Measurements from ENCODE around the gene LRRTM4. TPM values are rescaled to one million over a fixed set of nuclear protein-coding genes. Genes with fewer than 3 reads are reported as not detected.

Gene LRRTM4
- total and polyA plus RNA-seq, 2 experiments from 2014 or later = 0.44 to 6.5 TPM

GRCh38 chr2:77016443-77017354 is 505.5 kb downstream of the LRRTM4 start:
- Histone ChIP-seq H3K79me2 (no peaks in the 10 kb centered on the region), H3K4me1 (ENCODE audit: insufficient read depth) (no peaks in the 10 kb centered on the region), H3K9me3 (ENCODE audit: low read depth) (no peaks in the 10 kb centered on the region), H3K36me3 (replicated peaks; ENCODE audit: insufficient read depth, low read depth) (no peaks in the 10 kb centered on the region), H3K27me3 (no peaks in the 10 kb centered on the region), H3K4me2 (no peak overlapping the region), H3K27ac (no peak overlapping the region), H4K20me1 (ENCODE audit: insufficient read depth, poor library complexity, severe bottlenecking) (no peaks in the 10 kb centered on the region), H3K9me2 (replicated peaks; ENCODE audit: insufficient read depth) (no peaks in the 10 kb centered on the region), H3K4me3 (no peak overlapping the region), H2AFZ (no peak overlapping the region)
- DNase-seq (ENCODE audit: low spot score) = no peak
- TF ChIP-seq EZH2 (IDR thresholded peaks at IDR 0.05; ENCODE audit: borderline replicate concordance) (no peak), EZH2phosphoT487 (IDR thresholded peaks at IDR 0.05; ENCODE audit: low read depth, severe bottlenecking, unreplicated experiment) (no peak)
- 77% methylated on average over 4 of the region's 4 CpGs for WGBS (ENCODE audit: low lambda C conversion rate, missing lambda C conversion rate)

- Histone ChIP-seq H2AFZ (no peak overlapping the region), H3K27me3 (no peaks in the 10 kb centered on the region), H3K4me3 (no peak overlapping the region), H4K20me1 (ENCODE audit: insufficient read depth, poor library complexity, severe bottlenecking) (no peaks in the 10 kb centered on the region), H3K9me2 (replicated peaks; ENCODE audit: insufficient read depth) (no peaks in the 10 kb centered on the region), H3K79me2 (no peaks in the 10 kb centered on the region), H3K4me1 (ENCODE audit: insufficient read depth) (no peaks in the 10 kb centered on the region), H3K27ac (no peak overlapping the region), H3K9me3 (ENCODE audit: low read depth) (no peaks in the 10 kb centered on the region), H3K4me2 (no peak overlapping the region), H3K36me3 (replicated peaks; ENCODE audit: insufficient read depth, low read depth) (no peaks in the 10 kb centered on the region)
- WGBS (ENCODE audit: low lambda C conversion rate, missing lambda C conversion rate) = 82% methylated on average over 2 of the region's 2 CpGs
- no peak for DNase-seq (ENCODE audit: low spot score)
- TF ChIP-seq EZH2 (IDR thresholded peaks at IDR 0.05; ENCODE audit: borderline replicate concordance) (no peak), EZH2phosphoT487 (IDR thresholded peaks at IDR 0.05; ENCODE audit: low read depth, severe bottlenecking, unreplicated experiment) (no peak), CTCF (IDR thresholded peaks at IDR 0.05; ENCODE audit: poor library complexity) (no peak)
Measured at GRCh38 chr2:77013953-77014352, 508.2 kb downstream of the LRRTM4 start.

DNA sequence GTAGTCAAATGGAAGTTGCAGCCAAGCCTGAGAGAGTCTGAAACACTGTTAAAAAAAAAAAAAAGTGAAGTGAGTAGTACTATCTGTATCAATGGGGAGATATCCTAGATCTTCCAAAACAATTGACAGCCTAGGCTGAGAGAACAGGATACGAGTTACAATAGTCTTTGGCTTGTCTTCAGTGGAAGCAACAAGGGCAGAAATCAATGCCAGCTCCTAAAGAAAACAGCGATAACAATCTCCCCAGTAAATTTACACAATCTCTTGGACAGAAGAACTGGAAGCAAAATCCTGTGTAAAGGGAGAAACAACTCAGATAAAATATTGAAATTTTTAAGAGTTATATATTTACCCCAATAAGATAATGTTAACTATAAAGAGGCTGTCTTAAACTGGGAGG is 508.7 kb downstream of the LRRTM4 start:
- H3K79me2 ChIP-seq = no peaks in the 10 kb centered on the region
- H3K36me3 ChIP-seq (replicated peaks; ENCODE audit: insufficient read depth, low read depth) = no peaks in the 10 kb centered on the region
- H4K20me1 ChIP-seq (ENCODE audit: insufficient read depth, poor library complexity, severe bottlenecking) = no peaks in the 10 kb centered on the region
- no peaks in the 10 kb centered on the region for H3K27me3 ChIP-seq
- no peak overlapping the region for H2AFZ ChIP-seq
- H3K9me2 ChIP-seq (replicated peaks; ENCODE audit: insufficient read depth) = no peaks in the 10 kb centered on the region
- H3K4me3 ChIP-seq = no peak overlapping the region
- 80% methylated on average over 2 of the region's 2 CpGs for WGBS (ENCODE audit: low lambda C conversion rate, missing lambda C conversion rate)
- no peaks in the 10 kb centered on the region for H3K4me1 ChIP-seq (ENCODE audit: insufficient read depth)
- H3K9me3 ChIP-seq (ENCODE audit: low read depth) = no peaks in the 10 kb centered on the region
- TF ChIP-seq EZH2 (IDR thresholded peaks at IDR 0.05; ENCODE audit: borderline replicate concordance) = no peak
- TF ChIP-seq EZH2phosphoT487 (IDR thresholded peaks at IDR 0.05; ENCODE audit: low read depth, severe bottlenecking, unreplicated experiment) = no peak
- no peak for TF ChIP-seq CTCF (IDR thresholded peaks at IDR 0.05; ENCODE audit: poor library complexity)
- DNase-seq (ENCODE audit: low spot score) = no peak
- H3K27ac ChIP-seq = no peak overlapping the region
- H3K4me2 ChIP-seq = no peak overlapping the region

DNA sequence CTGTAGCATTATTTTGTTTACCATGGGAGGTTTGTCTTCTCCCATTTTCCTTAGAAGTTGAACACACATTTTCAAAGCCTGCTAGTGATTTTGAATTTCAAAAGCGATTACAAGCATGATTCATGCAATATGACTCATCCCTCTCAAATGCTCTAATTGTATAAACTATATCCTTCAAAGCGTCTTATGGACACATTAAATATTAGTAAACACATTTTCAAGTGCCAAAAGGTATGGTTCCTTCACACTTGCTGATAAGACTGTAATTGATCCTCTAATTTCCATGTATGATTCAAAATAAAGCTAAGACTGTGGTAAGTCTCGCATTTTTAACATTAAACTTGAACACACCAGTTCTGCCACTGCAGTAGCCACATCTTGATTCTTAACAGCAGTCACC is 512.9 kb downstream of the LRRTM4 start:
- Histone ChIP-seq H3K9me2 (replicated peaks; ENCODE audit: insufficient read depth) (no peaks in the 10 kb centered on the region), H3K4me1 (ENCODE audit: insufficient read depth) (no peaks in the 10 kb centered on the region), H3K79me2 (no peaks in the 10 kb centered on the region), H3K4me3 (no peak overlapping the region), H3K27ac (no peak overlapping the region), H4K20me1 (ENCODE audit: insufficient read depth, poor library complexity, severe bottlenecking) (no peaks in the 10 kb centered on the region), H3K27me3 (no peaks in the 10 kb centered on the region), H2AFZ (no peak overlapping the region), H3K9me3 (ENCODE audit: low read depth) (no peaks in the 10 kb centered on the region), H3K4me2 (no peak overlapping the region), H3K36me3 (replicated peaks; ENCODE audit: insufficient read depth, low read depth) (no peaks in the 10 kb centered on the region)
- 69% methylated on average over 3 of the region's 3 CpGs for WGBS (ENCODE audit: low lambda C conversion rate, missing lambda C conversion rate)
- no peak for DNase-seq (ENCODE audit: low spot score)
- TF ChIP-seq EZH2phosphoT487 (IDR thresholded peaks at IDR 0.05; ENCODE audit: low read depth, severe bottlenecking, unreplicated experiment) (no peak), CTCF (IDR thresholded peaks at IDR 0.05; ENCODE audit: poor library complexity) (no peak), EZH2 (IDR thresholded peaks at IDR 0.05; ENCODE audit: borderline replicate concordance) (no peak)

Measured in hepatocyte (in vitro differentiated cells).